Bronchial epithelial cell (primary cell): ENCODE results near the gene RCBTB1. TPM values are rescaled to one million over a fixed set of nuclear protein-coding genes. Genes with fewer than 3 reads are reported as not detected.
"Not testable (repeated sequence)": the region's sequence is repeated elsewhere in the genome, so short reads cannot be mapped to it uniquely, and the experiment has no call there.

ENCODE experiments used
- DNase-seq: peaks from one replicate; pipeline ENCODE4 v3.0.0-alpha.2; 2010; ENCODE audit warnings: low read depth
- FAIRE-seq: peaks from 2 replicates; lab custom pipeline; 2011; peaks lifted over from hg19 to GRCh38; lab: Jason Lieb, UNC
- H3K27me3 ChIP-seq: 2 replicates; pipeline ENCODE4 v1.5.1; 2011; ENCODE audit warnings: low read length; ENCODE audit not compliant: control insufficient read depth, insufficient read depth
- H3K36me3 ChIP-seq: 2 replicates; pipeline ENCODE4 v1.5.1; 2011; ENCODE audit warnings: low read length; ENCODE audit not compliant: control insufficient read depth, insufficient read depth
- H3K4me3 ChIP-seq: 2 replicates; pipeline ENCODE4 v1.5.1; 2011; ENCODE audit warnings: mild to moderate bottlenecking, low read depth, low read length, control low read depth
- CTCF ChIP-seq: IDR thresholded peaks from 2 replicates; pipeline ENCODE4 v1.5.1; 2011; ENCODE audit warnings: mild to moderate bottlenecking, moderate library complexity, low read length, control low read depth, inconsistent platforms; ENCODE audit not compliant: insufficient read depth, severe bottlenecking
- total RNA-seq: library from RNA; depleted of rRNA; stranded (reverse); fragments of >200 nt; gene quantifications from 2 replicates; pipeline ENCODE4 v1.2.1, GENCODE V29; 2014

The RCBTB1 gene
- total RNA-seq, 1 donor from 2014 or later, result 21.3 TPM

- Histone ChIP-seq H3K36me3 (no peaks in the 10 kb centered on the region), H3K4me3 (no peak overlapping the region), H3K27me3 (no peaks in the 10 kb centered on the region)
- no peak for TF ChIP-seq CTCF
- DNase-seq (no peak), FAIRE-seq (no peak)
Measured at GRCh38 chr13:49607761-49608160, 22.4 kb upstream of the RCBTB1 start.

- H3K27me3 ChIP-seq, result no peaks in the 10 kb centered on the region
- TF ChIP-seq CTCF, result peak; percentile 83
- H3K36me3 ChIP-seq, result no peaks in the 10 kb centered on the region
- peak overlapping the region; percentile 2 for H3K4me3 ChIP-seq
- DNase-seq, result peak; percentile 75
- FAIRE-seq, result no peak
Measured at GRCh38 chr13:49606747-49607648, 21.6 kb upstream of the RCBTB1 start.

DNA sequence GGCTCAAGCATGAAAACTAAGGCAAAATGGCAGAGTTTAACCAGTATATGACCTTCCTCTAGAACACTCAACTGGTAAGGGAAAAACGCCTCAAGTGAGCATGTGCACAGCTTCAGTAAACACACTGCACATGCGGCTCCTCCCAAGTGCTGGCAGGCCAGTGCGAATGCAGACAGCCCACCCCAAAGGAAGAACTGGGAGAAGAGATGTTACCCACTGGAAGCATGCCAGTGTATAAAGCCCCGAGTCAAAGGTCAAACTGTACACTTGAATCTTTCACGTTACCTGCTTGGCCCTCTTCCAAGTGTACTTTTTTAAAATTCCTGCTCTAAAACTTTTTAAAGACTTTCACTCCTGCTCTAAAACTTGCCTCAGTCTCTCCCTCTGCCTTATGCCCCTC is 19.2 kb upstream of the RCBTB1 start:
- H3K4me3 ChIP-seq, result no peak overlapping the region
- no peak for FAIRE-seq
- no peak for TF ChIP-seq CTCF
- H3K27me3 ChIP-seq, result no peaks in the 10 kb centered on the region
- DNase-seq, result no peak
- H3K36me3 ChIP-seq, result no peaks in the 10 kb centered on the region

DNA sequence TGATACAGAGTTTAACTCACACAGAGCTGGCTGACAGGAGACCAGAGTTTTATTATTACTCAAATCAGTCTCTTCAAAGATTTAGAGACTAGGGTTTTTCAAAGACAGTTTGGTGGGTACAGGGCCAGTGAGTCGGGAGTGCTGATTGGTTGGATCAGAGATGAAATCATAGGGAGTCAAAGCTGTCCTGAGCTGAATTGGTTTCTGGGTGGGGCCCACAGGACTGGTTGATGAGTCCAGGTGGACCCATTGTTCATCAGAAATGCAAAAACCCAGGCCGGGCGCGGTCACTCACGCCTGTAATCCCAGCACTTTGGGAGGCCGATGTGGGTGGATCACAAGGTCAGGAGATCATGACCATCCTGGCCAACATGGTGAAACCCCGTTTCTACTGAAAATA is 17.3 kb upstream of the RCBTB1 start:
- not testable (repeated sequence) for H3K36me3 ChIP-seq, H3K27me3 ChIP-seq, H3K4me3 ChIP-seq, FAIRE-seq
- peak; percentile 27 for DNase-seq

GRCh38 chr13:49602005-49602404 is 16.6 kb upstream of the RCBTB1 start:
- DNase-seq (no peak), FAIRE-seq (no peak)
- H3K27me3 ChIP-seq, result no peaks in the 10 kb centered on the region
- no peak for TF ChIP-seq CTCF
- no peaks in the 10 kb centered on the region for H3K36me3 ChIP-seq
- no peak overlapping the region for H3K4me3 ChIP-seq

GRCh38 chr13:49597043-49597641 is 11.8 kb upstream of the RCBTB1 start:
- FAIRE-seq, result no peak

More at GRCh38 chr13:49597043-49597641, 11.8 kb upstream of the RCBTB1 start:
- no peak for TF ChIP-seq CTCF
- H3K36me3 ChIP-seq, result no peaks in the 10 kb centered on the region
- H3K27me3 ChIP-seq, result no peaks in the 10 kb centered on the region
- DNase-seq, result no peak
- no peak overlapping the region for H3K4me3 ChIP-seq
